ENCODE results near the gene SIAH3.
"Not testable (repeated sequence)": the region's sequence is repeated elsewhere in the genome, so short reads cannot be mapped to it uniquely, and the experiment has no call there.

SIAH3 gene, protein sequence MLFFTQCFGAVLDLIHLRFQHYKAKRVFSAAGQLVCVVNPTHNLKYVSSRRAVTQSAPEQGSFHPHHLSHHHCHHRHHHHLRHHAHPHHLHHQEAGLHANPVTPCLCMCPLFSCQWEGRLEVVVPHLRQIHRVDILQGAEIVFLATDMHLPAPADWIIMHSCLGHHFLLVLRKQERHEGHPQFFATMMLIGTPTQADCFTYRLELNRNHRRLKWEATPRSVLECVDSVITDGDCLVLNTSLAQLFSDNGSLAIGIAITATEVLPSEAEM

DNA sequence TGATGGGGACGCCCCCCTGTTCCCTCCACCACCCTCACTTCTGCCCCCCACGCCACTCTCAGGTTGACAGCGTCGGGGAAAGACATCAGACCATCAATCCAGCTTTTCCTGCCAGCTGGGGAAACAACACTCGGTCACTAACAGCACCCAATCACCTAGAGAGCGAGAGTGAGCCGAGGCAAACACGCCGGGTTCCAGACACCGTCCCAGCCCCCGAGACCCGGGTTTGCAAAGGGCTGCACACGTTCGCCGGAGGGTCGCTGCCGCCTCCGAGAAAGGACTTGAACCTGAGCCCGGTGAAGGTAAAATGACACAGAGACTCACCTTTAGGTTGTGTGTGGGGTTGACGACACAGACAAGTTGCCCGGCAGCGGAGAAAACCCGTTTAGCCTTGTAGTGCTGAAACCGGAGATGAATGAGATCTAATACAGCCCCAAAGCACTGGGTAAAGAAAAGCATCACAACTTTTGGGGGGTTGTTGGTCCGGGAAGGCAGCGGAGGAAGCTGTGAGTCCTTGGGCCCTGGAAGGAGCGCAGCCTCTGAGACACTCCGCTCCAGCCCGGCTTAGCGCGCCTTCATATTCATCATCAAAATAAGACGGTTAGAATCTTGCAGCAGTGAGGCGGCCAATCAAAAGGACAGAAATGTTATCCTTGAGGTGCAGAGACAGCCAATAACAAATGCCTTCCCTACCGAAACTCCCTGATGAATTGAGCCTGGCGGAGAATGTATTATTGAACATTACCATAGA lies at the start of gene SIAH3:
TSS of gene SIAH3 (minus strand) at position 583 of the 751 bp plus-strand sequence. CDS start at position 459, 124 bp downstream.
- no peak for DNase-seq

DNA sequence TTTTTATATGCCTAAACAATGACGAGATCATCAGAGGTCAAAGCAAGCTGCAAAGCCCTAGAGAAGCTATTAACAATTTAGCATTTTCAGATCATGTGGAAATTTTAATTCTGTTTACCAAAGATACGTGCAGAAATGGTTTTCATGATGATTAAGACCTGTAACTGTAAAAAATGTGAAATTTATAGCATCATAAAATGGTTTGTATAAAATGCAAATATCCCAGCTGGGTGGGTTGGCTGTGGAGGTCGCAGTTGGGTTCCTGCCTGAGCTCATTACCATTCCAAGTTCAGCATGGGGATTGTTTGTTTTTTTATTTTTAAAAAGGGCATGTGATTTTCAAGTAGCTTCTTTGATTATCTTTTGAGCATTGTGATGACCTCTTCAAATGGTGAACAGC lies 47.9 kb upstream of the SIAH3 start:
- DNase-seq = no peak

DNA sequence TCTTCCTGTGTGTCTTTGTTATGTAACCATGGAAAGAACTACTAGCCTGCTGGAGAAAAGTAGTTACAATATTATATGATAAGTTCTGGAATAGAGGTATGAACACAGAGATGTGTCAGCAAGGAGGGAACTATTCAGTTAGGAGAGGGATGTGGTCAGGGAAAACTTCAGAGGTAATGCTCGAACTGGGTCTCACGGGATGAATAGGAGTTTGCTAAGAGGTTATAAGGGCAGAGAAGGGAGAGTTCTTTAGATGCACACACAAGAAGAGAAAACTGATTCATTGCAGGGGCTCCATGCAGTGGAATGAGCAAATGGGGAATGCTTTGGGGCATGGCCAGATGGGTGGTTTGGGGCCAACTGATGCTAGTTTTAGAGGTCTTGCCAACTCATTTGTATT lies 46.0 kb upstream of the SIAH3 start:
- no peak for DNase-seq

DNA sequence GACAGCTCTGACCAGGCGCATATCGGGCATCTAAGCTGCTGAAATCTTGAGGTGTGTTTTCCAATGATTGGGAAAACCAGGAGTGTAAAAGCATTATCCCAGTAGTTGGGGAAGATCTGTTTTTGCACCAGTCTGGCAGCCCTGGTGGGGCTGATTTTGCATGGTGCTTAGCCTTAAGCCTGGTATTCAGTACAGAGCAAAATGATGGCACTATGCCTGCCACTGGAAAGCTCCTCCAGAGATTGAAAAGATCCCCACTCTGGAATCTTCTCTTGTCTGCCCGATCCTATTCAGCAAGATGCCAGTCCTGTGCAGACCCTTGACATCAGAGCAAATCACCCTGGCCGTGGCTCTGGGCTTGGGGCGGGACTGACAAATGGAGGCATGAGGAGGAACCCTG lies 44.7 kb upstream of the SIAH3 start:
- DNase-seq = no peak

DNA sequence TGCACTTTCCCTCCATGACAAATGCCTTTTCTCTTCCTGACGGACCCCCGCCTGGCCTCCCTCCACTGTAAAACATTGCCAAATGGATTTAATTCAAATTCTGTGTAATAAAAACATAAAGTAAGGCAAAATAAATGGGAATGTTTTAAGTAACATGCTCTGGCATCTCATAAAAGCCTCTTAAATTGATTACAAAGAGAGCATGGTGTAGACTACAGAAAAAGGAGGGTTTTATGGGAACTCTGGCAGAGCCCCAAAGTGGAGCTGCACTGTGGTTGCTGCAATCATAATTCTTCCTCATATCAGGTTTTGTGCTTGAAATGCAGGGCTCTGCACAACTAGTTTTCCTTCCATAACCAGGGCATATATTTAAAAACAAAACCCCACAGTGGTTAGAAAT lies 44.3 kb upstream of the SIAH3 start:
- no peak for DNase-seq

DNA sequence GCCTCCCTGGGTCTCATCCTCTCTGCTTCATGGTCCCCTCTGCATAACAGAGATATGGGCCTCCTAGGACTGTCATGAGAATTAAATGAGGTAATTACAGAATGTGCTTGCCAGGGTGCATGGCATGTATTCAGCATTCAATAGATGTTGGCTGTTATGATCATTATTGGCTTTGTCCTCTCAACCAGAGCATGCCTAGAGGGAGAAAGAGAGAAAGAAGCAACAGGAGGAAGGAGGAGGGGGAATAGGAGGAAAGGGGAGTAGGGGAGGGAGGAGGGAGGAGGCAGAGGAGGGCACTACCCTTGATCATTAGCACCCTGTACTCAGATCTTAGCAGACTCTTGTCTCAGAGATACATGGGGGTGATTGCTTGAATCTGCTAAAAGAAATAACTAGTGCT lies 41.0 kb upstream of the SIAH3 start:
- DNase-seq = no peak

DNA sequence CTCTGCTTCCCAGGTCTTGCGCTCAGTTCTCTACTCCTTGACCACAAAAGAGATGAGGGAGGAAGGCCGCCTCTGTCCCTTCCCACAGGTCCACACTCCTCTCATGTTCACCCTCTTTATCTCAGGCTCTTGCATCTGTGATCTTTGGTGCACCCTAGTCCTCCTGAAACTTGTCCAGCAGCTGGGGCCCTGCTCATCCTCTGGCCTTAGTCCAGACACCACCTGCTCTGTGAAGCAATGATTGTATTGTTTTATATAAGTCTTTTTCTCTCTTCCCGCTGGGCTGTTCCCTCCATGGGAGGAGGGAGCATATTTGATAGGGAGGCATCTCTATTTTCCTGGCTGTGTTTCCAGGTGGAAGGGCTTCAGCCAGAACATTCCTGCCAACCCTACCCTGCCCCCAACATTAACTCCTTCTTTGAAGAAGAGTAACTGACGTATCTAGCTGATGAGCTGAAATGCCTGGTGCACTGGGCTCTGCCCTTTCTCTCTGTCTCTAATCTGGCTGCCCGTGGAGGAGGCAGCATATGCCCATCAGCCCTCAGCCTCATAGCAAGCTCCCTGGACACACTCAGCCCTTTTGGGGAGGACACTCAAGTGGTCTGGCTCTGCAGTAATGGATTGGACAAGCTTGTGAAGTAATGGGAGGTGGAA lies 38.2 kb upstream of the SIAH3 start:
- DNase-seq = no peak

DNA sequence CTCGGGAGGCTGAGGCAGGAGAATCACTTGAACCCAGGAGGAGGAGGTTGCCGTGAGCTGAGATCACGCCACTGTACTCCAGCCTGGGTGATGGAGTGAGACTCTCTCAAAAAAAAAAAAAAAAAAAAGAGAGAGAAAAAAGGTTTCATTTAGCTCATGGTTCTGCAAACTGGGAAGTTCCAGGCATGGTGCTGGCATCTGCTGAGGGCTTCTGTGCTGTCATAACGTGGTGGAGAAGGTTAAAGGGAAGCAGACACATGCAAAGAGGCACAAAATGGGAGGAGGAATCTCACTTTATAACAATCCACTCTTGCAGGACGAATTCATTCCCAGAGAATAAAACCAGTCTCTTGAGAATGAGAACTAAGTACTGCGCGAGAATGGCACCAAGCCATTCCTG lies 34.9 kb upstream of the SIAH3 start:
- no peak for DNase-seq

DNA sequence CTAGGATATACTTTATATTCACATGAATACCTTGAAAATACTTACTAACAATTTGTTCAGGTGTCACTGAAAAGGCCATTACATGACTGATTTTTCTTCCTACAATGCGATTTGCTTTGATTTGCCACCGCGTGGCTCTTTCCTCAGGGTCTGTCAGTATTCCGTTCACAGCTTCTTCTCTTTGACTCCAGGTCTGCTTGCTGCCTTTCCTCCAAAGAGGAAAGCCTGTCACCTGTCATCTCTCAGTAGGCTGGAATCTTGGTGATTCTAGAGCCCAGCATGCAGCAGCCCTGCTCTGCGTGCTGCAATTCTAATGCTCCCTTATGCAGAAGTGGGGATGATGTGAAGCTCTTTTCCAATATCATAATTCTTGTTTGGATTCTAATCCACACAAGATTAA lies 33.6 kb upstream of the SIAH3 start:
- no peak for DNase-seq

DNA sequence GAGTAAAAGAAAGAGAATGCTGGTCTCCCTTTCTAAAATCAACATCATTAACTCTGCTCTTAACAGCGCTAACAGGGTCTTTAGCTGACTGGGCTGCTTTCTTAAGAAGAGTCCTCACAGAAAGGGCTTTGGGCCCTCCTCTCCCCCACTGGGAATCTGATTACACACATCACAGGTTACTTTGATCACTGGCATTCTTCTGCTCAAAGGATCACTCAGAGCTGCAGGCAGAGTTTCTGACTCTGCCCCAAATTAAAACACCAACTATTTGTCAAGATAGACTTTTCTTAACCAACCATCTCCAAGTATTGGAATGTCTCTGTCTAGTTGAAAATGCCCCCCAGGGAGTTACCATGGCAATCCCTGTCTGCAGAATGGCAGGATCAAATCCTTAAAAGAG lies 31.1 kb upstream of the SIAH3 start:
- DNase-seq = no peak

DNA sequence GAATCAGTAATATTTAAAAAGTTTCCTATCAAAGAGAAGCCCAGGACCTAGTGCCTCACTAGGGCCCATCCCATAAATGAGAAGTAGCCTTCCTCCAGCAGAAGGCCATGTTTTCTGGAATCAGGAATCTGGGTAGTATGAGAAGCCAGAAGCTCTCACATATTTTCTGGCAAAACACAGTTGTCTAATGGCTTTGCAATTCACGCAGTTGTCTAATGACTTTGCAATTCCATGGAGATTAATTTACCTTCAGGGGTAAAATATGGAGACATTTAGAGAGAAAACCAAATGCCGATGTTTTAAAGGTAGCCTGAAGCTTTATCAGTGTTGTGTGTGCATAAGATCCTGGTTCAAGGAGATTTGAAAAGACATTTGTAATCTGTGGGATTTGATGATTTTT lies 29.8 kb upstream of the SIAH3 start:
- no peak for DNase-seq

DNA sequence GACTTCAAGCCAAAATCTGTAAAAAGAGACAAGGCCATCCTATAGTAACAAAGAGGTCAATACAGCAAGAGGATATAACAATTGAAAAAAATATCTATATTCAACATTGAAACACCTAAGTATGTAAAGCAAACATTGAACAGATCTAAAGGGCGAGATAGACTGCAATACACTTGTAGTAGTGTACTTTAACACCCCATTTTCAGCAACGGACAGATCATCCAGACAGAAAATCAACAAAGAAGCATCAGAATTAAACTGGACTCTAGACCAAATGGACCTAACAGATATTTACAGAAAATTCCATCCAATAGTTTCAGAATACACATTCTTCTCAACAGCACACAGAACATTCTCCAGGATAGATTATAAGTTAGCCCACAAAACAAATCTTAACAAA lies 28.7 kb upstream of the SIAH3 start:
- DNase-seq = no peak

DNA sequence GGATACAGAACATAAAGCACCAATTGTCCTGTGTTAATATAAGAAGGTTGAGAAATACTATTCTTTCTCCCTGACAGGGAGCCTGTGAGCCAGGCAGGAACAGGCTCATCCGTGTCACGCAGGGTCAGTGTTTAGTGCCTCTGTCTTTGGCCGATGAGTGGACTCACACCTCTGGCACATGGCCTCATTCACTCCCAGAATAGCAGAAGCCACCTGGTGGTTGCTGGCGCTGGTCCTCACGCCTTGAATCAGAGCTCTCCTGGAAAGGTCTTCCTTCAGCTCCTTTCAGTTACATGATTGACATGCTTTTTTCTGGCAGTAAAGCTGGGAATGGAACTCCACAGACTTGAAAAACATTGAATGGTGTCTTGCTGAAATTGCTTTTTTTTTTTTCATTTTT lies 28.1 kb upstream of the SIAH3 start:
- DNase-seq = no peak

DNA sequence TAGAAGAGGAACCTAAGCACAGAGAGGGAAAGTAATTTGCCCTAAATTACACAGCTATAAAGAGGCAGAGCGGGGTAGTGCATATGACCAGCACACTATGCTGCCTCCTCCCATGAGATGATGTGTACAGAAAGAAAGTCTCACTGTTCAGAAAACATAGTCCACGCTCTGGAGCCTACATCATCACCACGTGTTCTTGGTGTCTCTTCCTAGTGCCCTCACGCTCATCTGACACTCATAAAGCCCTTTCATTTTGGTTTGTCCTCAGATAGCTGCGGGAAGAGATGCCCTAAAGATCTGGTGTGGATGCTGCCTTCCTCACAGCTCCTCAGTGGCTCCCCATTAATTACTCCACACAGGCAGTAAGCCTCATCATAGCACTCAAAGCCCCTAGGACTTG lies 27.4 kb upstream of the SIAH3 start:
- DNase-seq = no peak

DNA sequence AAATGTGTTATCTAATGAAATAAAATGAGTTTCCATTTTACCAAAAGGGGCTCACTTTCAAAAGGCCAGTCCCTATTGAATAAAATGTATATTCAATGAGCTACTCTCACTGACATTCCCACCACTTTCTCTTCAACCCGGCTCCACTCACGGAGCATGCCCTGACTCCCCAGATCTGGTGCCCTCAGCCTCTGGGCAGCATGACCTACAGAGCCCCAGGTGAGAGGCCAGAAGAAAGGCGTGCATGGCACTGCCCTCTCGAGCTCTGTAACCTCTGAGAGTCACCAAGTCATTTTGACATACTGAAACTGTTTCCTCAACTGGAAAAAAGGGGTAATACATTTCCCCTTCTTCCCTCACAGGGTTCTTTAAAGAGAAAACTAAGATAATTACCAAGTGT lies 25.2 kb upstream of the SIAH3 start:
- DNase-seq = no peak

DNA sequence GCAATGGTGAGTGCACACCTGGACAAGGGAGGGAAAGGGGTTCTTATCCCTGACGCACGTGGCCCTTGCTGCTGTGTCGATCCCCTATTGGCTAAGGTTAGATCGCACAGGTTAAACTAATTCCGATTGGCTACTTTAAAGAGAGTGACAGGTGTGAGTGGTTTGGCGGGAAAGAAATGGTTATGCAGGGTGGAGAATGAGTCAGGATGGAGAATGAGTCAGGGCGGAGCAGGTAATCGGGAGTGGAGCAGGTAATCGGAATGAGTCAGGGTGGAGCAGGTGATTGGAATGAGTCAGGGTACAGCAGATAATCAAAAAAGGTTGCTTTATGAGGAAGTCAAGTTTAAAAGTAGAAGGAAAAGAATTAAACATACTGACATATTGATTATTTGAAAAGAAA lies 24.4 kb upstream of the SIAH3 start:
- no peak for DNase-seq

DNA sequence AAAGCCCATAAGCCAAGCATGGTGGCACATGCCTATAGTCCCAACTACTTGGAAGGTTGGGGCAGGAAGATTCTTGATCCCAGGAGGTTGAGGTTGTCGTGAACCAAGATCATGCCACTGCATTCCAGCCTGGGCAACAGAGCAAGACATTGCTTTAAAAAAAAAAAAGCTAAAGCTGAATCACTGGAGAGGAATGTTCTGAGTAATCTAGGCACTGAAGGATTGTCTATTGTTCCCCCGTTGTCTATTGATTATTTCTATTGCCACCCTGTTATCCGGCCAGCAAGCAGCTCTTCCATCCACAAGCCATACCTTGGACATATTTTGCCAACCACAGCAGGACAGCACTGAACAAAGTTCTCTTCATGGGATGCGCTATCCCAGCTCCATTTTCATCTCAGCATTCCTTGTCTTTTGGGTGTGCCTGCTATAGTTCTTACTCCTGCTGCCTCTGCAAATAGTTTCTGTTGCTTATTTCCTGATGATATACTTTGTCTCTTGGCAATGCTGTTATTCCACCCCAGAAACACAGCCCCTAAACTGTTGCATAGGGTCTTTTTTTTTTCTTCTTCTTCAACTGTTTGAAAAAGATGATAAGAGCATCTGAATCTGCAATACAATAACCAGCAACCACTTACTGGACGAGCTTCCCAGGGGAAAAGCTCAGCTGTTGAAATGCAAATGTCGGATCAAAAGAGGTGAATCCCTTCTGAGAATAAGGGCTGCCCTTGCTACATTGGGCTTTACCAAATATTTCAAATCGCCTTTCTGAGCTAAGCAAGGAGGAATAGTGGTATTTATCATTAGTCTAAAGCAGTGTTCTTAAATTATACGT lies 22.2 kb upstream of the SIAH3 start:
- DNase-seq = no peak

DNA sequence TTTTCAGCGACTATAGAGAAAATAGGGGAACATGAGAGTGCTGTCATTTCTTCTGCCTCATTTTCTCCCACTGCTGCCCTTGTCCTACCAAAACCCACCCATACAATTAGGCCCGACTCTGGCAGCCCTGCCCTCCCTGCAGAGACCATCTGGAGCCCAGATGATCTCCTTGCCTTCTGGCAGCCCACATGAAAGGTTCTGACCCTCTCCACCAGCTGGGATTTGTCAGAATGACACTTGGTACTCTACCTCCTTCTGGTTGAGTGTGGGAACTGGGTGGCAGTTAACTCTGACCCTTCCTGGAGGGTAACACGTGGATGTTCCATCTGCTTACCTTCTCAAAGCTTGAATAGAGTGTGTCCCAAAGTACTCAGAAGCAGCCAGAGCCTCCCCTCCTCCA lies 21.0 kb upstream of the SIAH3 start:
- no peak for DNase-seq

DNA sequence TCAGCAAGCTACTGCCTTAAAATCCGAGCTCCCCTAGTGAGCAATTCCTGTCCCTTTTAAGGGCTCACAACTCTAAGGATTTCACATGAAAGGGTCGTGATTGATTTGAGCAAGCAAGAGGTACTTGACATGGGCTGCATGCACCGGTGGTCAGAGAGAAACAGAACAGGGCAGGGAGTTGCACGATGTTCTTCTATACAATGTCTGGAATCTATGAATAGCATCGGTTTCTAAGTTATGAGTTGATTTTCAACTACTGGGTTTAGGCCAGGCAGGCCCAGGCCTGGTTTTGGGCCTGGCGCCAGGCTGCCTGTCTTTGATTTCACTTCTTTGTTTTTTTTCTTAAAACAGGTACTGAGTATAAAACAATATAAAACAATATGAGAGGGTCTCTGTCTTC lies 19.6 kb upstream of the SIAH3 start:
- not testable (repeated sequence) for DNase-seq

DNA sequence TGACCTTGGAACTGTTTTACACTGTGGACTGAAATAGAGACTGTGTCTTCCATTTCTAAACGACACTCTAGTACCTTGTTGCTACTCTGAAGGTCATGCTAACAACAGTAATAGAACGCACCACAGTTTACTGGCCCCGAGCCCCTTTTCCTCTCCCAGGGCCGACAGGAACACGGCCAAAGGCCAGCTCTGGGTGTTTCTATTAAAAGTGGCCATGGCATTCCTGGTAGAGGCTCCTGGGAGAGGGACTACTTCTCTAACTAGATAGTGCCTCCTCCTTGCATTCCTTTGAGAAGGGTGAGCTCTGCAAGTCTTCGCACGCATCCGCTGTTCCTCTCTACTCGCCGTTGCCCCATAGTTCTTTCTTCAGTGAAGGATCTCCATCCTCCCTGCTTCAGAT lies 18.7 kb upstream of the SIAH3 start:
- DNase-seq = no peak

DNA sequence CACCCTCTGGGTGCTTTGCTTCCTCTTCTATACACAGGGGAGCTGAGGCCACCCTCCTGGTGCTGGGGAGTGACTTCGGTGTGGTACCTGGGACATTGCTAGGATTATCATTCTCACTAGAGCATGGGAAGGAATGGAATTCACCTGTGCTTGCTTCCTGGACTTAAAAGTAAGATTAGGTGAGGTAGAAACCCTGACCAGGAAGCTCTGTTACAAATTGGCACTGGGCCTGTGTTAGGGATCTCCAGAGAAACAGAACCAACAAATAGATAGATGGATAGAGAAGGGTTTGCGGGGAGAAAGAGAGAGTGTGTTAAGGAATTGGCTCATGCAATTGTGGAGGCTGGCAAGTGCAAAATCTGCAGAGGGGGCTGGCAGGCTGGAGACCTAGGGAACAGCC lies 13.9 kb upstream of the SIAH3 start:
- DNase-seq = no peak

DNA sequence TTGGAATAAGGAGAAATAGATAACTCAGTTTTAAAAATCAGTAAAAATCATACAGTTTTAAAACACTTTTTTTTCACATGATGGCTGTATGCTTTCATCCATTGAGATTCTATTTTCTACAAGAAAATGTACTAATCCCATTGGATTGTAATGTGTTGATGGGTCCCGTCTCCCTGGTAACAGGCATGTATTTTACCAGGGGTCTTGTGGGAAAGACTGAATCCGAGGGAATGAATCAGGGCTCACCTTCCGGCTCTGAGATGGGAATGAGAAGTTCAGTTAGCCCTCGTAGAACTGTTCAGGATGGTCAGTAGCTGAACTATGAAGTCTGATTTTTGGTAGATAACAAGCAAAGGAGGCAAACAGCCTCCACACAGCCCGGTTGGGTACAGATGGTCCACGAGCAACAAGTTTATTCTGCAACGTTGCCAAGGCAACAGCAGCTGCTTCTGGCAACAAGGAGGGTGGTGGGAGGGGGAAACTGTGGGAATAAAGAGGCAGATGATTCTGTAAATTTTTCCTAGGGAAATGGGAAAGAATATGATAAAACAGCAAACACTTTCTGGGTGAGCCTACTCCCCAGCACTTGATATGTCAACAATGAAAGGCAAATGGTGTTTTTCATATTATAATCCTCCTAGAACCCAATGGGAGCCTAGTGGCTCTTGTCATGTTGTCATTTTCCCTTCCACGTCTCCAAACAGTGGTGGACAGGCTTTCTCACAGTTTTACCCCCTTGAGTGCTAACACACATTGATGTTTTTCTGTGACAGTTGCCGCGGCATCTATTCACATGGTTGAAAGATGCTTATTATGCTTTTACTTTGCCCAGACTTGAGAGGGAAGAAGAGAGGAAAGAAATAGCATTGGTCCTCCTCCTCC lies 12.4 kb upstream of the SIAH3 start:
- no peak for DNase-seq
